PFSK-1 (cell line): ENCODE results near the gene TTC12.

Experiments used
- POLR2AphosphoS5 ChIP-seq: IDR thresholded peaks from 2 replicates; pipeline ENCODE4 v1.6.1; 2012; ENCODE audit warnings: low read depth, mild to moderate bottlenecking, control low read depth, low read length, moderate library complexity
- REST ChIP-seq, 2 experiments: IDR thresholded peaks; 2 replicates each; pipeline versions ENCODE4 v1.6.1 to v1.8.0; 2011 to 2012; ENCODE audit warnings: low read depth in 2 of 2, low read length in 2 of 2, control low read depth in 1 of 2, inconsistent platforms in 1 of 2, mild to moderate bottlenecking in 1 of 2, moderate library complexity in 1 of 2; ENCODE audit not compliant: insufficient read depth in 1 of 2

- TF ChIP-seq POLR2AphosphoS5 = no peak
- TF ChIP-seq REST (IDR thresholded peaks at IDR 0.05; ENCODE audit: insufficient read depth in 1 of 2, low read depth in 2 of 2, low read length in 2 of 2) = no peak
Observed at GRCh38 chr11:113398669-113399430, 84.5 kb downstream of the TTC12 start.
